Measurements from ENCODE around the gene MEOX1. TPM values are rescaled to one million over a fixed set of nuclear protein-coding genes. Genes with fewer than 3 reads are reported as not detected.

The MEOX1 gene
- total and polyA plus RNA-seq, 2 of the 13 experiments (the other 11 are each of a cell fraction or from before 2014, with no cell fraction given) = not detected

DNA sequence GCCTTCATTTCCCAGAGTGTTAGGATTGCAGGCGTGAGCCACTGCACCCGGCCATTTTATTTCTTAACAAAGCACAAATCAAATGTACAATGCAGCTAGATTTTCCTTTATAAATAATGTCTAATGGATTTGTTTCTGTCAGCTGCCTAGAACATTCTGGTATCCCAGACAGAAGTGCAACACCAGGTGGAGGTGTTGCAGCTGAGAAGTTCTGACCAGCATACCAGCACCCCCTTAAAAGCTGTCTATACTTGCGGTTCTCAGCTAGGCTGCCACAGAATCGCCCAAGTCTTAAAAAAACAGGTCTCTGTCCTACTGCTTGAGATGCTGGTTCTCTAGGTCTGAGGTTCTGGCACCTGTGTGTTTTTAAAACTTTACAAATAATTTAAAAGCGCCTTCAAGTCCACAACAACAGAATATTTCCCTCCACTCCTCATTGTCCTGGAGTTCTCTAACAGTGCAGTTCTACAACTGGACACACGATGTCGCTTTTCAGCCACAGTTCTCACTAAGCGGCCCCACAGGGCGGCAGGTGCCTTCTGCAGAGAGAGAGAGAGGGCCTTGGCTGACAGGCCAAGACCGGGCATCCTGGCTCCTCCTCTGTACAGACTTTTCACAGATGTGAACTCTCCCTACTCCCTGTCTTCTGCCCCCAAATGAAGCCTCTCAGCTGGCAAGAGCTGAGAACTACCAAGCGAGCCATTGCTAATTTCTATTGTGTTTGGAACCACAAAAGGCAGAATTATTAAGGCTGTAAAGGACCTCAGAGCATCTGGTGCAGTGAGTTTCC, 32.6 kb upstream of the MEOX1 start (continued):
- TF ChIP-seq, protein P1, sequence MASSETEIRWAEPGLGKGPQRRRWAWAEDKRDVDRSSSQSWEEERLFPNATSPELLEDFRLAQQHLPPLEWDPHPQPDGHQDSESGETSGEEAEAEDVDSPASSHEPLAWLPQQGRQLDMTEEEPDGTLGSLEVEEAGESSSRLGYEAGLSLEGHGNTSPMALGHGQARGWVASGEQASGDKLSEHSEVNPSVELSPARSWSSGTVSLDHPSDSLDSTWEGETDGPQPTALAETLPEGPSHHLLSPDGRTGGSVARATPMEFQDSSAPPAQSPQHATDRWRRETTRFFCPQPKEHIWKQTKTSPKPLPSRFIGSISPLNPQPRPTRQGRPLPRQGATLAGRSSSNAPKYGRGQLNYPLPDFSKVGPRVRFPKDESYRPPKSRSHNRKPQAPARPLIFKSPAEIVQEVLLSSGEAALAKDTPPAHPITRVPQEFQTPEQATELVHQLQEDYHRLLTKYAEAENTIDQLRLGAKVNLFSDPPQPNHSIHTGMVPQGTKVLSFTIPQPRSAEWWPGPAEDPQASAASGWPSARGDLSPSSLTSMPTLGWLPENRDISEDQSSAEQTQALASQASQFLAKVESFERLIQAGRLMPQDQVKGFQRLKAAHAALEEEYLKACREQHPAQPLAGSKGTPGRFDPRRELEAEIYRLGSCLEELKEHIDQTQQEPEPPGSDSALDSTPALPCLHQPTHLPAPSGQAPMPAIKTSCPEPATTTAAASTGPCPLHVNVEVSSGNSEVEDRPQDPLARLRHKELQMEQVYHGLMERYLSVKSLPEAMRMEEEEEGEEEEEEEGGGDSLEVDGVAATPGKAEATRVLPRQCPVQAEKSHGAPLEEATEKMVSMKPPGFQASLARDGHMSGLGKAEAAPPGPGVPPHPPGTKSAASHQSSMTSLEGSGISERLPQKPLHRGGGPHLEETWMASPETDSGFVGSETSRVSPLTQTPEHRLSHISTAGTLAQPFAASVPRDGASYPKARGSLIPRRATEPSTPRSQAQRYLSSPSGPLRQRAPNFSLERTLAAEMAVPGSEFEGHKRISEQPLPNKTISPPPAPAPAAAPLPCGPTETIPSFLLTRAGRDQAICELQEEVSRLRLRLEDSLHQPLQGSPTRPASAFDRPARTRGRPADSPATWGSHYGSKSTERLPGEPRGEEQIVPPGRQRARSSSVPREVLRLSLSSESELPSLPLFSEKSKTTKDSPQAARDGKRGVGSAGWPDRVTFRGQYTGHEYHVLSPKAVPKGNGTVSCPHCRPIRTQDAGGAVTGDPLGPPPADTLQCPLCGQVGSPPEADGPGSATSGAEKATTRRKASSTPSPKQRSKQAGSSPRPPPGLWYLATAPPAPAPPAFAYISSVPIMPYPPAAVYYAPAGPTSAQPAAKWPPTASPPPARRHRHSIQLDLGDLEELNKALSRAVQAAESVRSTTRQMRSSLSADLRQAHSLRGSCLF (CRISPR knock-in tag; IDR thresholded peaks at IDR 0.05; ENCODE audit: borderline replicate concordance) = no peak
- TF ChIP-seq, protein P2, sequence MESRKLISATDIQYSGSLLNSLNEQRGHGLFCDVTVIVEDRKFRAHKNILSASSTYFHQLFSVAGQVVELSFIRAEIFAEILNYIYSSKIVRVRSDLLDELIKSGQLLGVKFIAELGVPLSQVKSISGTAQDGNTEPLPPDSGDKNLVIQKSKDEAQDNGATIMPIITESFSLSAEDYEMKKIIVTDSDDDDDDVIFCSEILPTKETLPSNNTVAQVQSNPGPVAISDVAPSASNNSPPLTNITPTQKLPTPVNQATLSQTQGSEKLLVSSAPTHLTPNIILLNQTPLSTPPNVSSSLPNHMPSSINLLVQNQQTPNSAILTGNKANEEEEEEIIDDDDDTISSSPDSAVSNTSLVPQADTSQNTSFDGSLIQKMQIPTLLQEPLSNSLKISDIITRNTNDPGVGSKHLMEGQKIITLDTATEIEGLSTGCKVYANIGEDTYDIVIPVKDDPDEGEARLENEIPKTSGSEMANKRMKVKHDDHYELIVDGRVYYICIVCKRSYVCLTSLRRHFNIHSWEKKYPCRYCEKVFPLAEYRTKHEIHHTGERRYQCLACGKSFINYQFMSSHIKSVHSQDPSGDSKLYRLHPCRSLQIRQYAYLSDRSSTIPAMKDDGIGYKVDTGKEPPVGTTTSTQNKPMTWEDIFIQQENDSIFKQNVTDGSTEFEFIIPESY (CRISPR knock-in tag; IDR thresholded peaks at IDR 0.05) = no peak
- TF ChIP-seq ZNF644 (CRISPR knock-in tag; IDR thresholded peaks at IDR 0.05; ENCODE audit: low read depth) (no peak), TOPORS (CRISPR knock-in tag; IDR thresholded peaks at IDR 0.05) (no peak), DMAP1 (CRISPR knock-in tag; IDR thresholded peaks at IDR 0.05) (no peak), POLR2G (IDR thresholded peaks at IDR 0.05; ENCODE audit: low read depth, low read length) (no peak), ZNF616 (CRISPR knock-in tag; IDR thresholded peaks at IDR 0.05; ENCODE audit: low read depth) (no peak), BCL6 (CRISPR knock-in tag; IDR thresholded peaks at IDR 0.05) (no peak; the same call in 1 of the 2 replicates), ZNF484 (CRISPR knock-in tag; IDR thresholded peaks at IDR 0.05; ENCODE audit: borderline replicate concordance, low read depth) (no peak), ZNF883 (CRISPR knock-in tag; IDR thresholded peaks at IDR 0.05; ENCODE audit: not compliant biosample characterization) (no peak), MAFG (CRISPR knock-in tag; IDR thresholded peaks at IDR 0.05) (no peak), SMYD3 (CRISPR knock-in tag; IDR thresholded peaks at IDR 0.05) (no peak), ZKSCAN5 (CRISPR knock-in tag; IDR thresholded peaks at IDR 0.05) (no peak), MATR3 (CRISPR knock-in tag; IDR thresholded peaks at IDR 0.05) (no peak), IKZF1 (IDR thresholded peaks at IDR 0.05) (no peak), PHB2 (IDR thresholded peaks at IDR 0.05; ENCODE audit: partially characterized antibody) (no peak)
- TF ChIP-seq, protein P3, sequence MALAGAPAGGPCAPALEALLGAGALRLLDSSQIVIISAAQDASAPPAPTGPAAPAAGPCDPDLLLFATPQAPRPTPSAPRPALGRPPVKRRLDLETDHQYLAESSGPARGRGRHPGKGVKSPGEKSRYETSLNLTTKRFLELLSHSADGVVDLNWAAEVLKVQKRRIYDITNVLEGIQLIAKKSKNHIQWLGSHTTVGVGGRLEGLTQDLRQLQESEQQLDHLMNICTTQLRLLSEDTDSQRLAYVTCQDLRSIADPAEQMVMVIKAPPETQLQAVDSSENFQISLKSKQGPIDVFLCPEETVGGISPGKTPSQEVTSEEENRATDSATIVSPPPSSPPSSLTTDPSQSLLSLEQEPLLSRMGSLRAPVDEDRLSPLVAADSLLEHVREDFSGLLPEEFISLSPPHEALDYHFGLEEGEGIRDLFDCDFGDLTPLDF (CRISPR knock-in tag; IDR thresholded peaks at IDR 0.05) = no peak
- TF ChIP-seq, protein P4, sequence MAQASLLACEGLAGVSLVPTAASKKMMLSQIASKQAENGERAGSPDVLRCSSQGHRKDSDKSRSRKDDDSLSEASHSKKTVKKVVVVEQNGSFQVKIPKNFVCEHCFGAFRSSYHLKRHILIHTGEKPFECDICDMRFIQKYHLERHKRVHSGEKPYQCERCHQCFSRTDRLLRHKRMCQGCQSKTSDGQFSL (CRISPR knock-in tag; IDR thresholded peaks at IDR 0.05) = no peak
- TF ChIP-seq, protein P5, sequence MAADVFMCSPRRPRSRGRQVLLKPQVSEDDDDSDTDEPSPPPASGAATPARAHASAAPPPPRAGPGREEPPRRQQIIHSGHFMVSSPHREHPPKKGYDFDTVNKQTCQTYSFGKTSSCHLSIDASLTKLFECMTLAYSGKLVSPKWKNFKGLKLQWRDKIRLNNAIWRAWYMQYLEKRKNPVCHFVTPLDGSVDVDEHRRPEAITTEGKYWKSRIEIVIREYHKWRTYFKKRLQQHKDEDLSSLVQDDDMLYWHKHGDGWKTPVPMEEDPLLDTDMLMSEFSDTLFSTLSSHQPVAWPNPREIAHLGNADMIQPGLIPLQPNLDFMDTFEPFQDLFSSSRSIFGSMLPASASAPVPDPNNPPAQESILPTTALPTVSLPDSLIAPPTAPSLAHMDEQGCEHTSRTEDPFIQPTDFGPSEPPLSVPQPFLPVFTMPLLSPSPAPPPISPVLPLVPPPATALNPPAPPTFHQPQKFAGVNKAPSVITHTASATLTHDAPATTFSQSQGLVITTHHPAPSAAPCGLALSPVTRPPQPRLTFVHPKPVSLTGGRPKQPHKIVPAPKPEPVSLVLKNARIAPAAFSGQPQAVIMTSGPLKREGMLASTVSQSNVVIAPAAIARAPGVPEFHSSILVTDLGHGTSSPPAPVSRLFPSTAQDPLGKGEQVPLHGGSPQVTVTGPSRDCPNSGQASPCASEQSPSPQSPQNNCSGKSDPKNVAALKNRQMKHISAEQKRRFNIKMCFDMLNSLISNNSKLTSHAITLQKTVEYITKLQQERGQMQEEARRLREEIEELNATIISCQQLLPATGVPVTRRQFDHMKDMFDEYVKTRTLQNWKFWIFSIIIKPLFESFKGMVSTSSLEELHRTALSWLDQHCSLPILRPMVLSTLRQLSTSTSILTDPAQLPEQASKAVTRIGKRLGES (CRISPR knock-in tag; IDR thresholded peaks at IDR 0.05; ENCODE audit: borderline replicate concordance) = no peak
